A549 (cell line): ENCODE results near the gene NR3C1. TPM values are rescaled to one million over a fixed set of nuclear protein-coding genes. Genes with fewer than 3 reads are reported as not detected.

Experiments
- ATAC-seq, 2 experiments: fragments of 200-7000 bp in 1 of 2; fragments of >200 bp in 1 of 2; cut with Nextera tagmentation in 1 of 2; cut with Tn5 transposase in 1 of 2; 3 replicates each; pipeline versions ENCODE4 v1.8.0 to v1.9.1; 2018 to 2020; ENCODE audit warnings: mild to moderate bottlenecking in 1 of 2, moderate library complexity in 1 of 2
- CTCF ChIA-PET: fragments of 300-600 bp; sonication (Branson Sonifier 250); formaldehyde crosslinking; extraction: SDS; loops from one replicate; lab custom pipeline; 2021; ENCODE audit warnings: antibody characterized with exemption, inconsistent platforms; lab: Yijun Ruan, JAX
- POLR2A ChIA-PET: fragments of 350-600 bp; formaldehyde crosslinking; extraction: SDS; loops from one replicate; lab custom pipeline; 2021; ENCODE audit warnings: antibody characterized with exemption, inconsistent platforms; lab: Yijun Ruan, JAX
- DNase-seq, 2 experiments: peaks; one replicate each; pipeline versions ENCODE4 v3.0.0 to v3.0.0-alpha.2; 2011 to 2016; ENCODE audit warnings: low read depth in 1 of 2, low spot score in 1 of 2
- FAIRE-seq: peaks from 2 replicates; lab custom pipeline; 2011; peaks lifted over from hg19 to GRCh38; lab: Jason Lieb, UNC
- H3K27ac ChIP-seq, 2 experiments: fragments of >200 bp; sonication (Bioruptor Twin); formaldehyde crosslinking; 3 replicates each; pipeline ENCODE4 v1.5.1; 2016 to 2017
- H3K4me1 ChIP-seq: fragments of >200 bp; sonication (Bioruptor Twin); formaldehyde crosslinking; 3 replicates; pipeline ENCODE4 v1.6.1; 2016
- H3K4me2 ChIP-seq: fragments of >200 bp; sonication (Bioruptor Twin); formaldehyde crosslinking; 3 replicates; pipeline ENCODE4 v1.6.1; 2016
- H3K4me3 ChIP-seq: fragments of >200 bp; sonication (Bioruptor Twin); formaldehyde crosslinking; 3 replicates; pipeline ENCODE4 v1.5.1; 2016
- H3K9me3 ChIP-seq: fragments of >200 bp; sonication (Bioruptor Twin); formaldehyde crosslinking; 3 replicates; pipeline ENCODE4 v1.6.1; 2016
- ATOH8 ChIP-seq: fragments of 250-450 bp; sonication (Bioruptor Pico); IDR thresholded peaks from 2 replicates; pipeline ENCODE4 v1.5.0; 2020; ENCODE audit warnings: low read depth, mild to moderate bottlenecking, moderate library complexity
- BCL3 ChIP-seq: fragments of >200 bp; sonication (Bioruptor Twin); formaldehyde crosslinking; IDR thresholded peaks from 3 replicates; pipeline ENCODE4 v1.6.1; 2016
- BHLHE40 ChIP-seq: IDR thresholded peaks from 2 replicates; pipeline ENCODE4 v1.6.1; 2012; ENCODE audit warnings: low read depth, low read length, inconsistent platforms
- CHD2 ChIP-seq: fragments of 150-350 bp; IDR thresholded peaks from 2 replicates; pipeline ENCODE4 v1.6.1; 2014; ENCODE audit warnings: low read length; ENCODE audit not compliant: partially characterized antibody
- CHD4 ChIP-seq: fragments of 200-600 bp; sonication (generic); IDR thresholded peaks from 2 replicates; pipeline ENCODE4 v1.6.1; 2016; ENCODE audit warnings: antibody characterized with exemption, mild to moderate bottlenecking, borderline replicate concordance
- EHF ChIP-seq: fragments of 250-450 bp; sonication (Bioruptor Pico); IDR thresholded peaks from 2 replicates; pipeline ENCODE4 v1.5.0; 2020; ENCODE audit warnings: mild to moderate bottlenecking
- ESRRA ChIP-seq: fragments of 150-350 bp; IDR thresholded peaks from 2 replicates; pipeline ENCODE4 v1.6.1; 2014; ENCODE audit warnings: mild to moderate bottlenecking, low read length, borderline replicate concordance
- FOSL2 ChIP-seq, 2 experiments: fragments of 450-650 bp in 1 of 2; fragments of >200 bp in 1 of 2; sonication (Bioruptor Twin) in 1 of 2; formaldehyde crosslinking; IDR thresholded peaks; 2 replicates each; pipeline versions ENCODE4 v1.5.0 to v1.6.1; 2016 to 2020; ENCODE audit warnings: mild to moderate bottlenecking in 1 of 2, moderate library complexity in 1 of 2
- KDM5A ChIP-seq: fragments of 200-600 bp; sonication (generic); IDR thresholded peaks from 2 replicates; pipeline ENCODE4 v1.6.1; 2016; ENCODE audit warnings: antibody characterized with exemption, mild to moderate bottlenecking
- MAFK ChIP-seq: fragments of 450-650 bp; IDR thresholded peaks from 2 replicates; pipeline ENCODE4 v1.6.1; 2014; ENCODE audit not compliant: partially characterized antibody
- MYC ChIP-seq: IDR thresholded peaks from 2 replicates; pipeline ENCODE4 v1.6.1; 2012; ENCODE audit warnings: mild to moderate bottlenecking, inconsistent platforms, low read length, improper control_type of control experiment, borderline replicate concordance
- NFE2L2 ChIP-seq: fragments of 150-350 bp; conservative IDR thresholded peaks from 2 replicates; pipeline ENCODE4 v1.6.1; 2014; ENCODE audit warnings: low read length
- NR3C1 ChIP-seq: fragments of >200 bp; sonication (Bioruptor Twin); formaldehyde crosslinking; IDR thresholded peaks from 3 replicates; pipeline ENCODE4 v1.6.1; 2017
- PHF8 ChIP-seq: fragments of 200-600 bp; sonication (generic); IDR thresholded peaks from 2 replicates; pipeline ENCODE4 v1.6.1; 2016; ENCODE audit warnings: low read depth, mild to moderate bottlenecking, antibody characterized with exemption, moderate library complexity, borderline replicate concordance
- POLR2A ChIP-seq: IDR thresholded peaks from 2 replicates; pipeline ENCODE4 v1.6.1; 2012; ENCODE audit warnings: mild to moderate bottlenecking, low read length
- POLR2AphosphoS2 ChIP-seq: conservative IDR thresholded peaks from 2 replicates; pipeline ENCODE4 v1.6.1; 2012; ENCODE audit warnings: low read length, improper control_type of control experiment, inconsistent platforms
- REST ChIP-seq: fragments of 200-600 bp; sonication (generic); IDR thresholded peaks from 2 replicates; pipeline ENCODE4 v1.6.1; 2016; ENCODE audit warnings: antibody characterized with exemption, mild to moderate bottlenecking, moderate library complexity
- RFX5 ChIP-seq: fragments of 450-650 bp; IDR thresholded peaks from 2 replicates; pipeline ENCODE4 v1.7.1; 2014; ENCODE audit warnings: antibody characterized with exemption, mild to moderate bottlenecking, moderate library complexity
- RNF2 ChIP-seq: fragments of 200-600 bp; sonication (generic); IDR thresholded peaks from 2 replicates; pipeline ENCODE4 v1.6.1; 2016; ENCODE audit warnings: low read depth, mild to moderate bottlenecking, antibody characterized with exemption, moderate library complexity, borderline replicate concordance
- TFCP2L1 ChIP-seq: fragments of 250-450 bp; sonication (Bioruptor Pico); IDR thresholded peaks from 2 replicates; pipeline ENCODE4 v1.5.0; 2021; ENCODE audit warnings: mild to moderate bottlenecking
- TP53 ChIP-seq: fragments of 250-450 bp; sonication (Bioruptor Pico); IDR thresholded peaks from 2 replicates; pipeline ENCODE4 v1.5.0; 2021; ENCODE audit warnings: mild to moderate bottlenecking, moderate library complexity
- ZC3H11A ChIP-seq: fragments of 450-650 bp; IDR thresholded peaks from 2 replicates; pipeline ENCODE4 v1.6.1; 2014; ENCODE audit warnings: antibody characterized with exemption, mild to moderate bottlenecking
- ZFP36 ChIP-seq: fragments of 450-650 bp; IDR thresholded peaks from 2 replicates; pipeline ENCODE4 v1.6.1; 2014; ENCODE audit warnings: borderline replicate concordance; ENCODE audit not compliant: partially characterized antibody
- ZNF302 ChIP-seq: fragments of 250-450 bp; sonication (Bioruptor Pico); IDR thresholded peaks from 2 replicates; pipeline ENCODE4 v1.9.0; 2021; ENCODE audit warnings: inconsistent platforms, mild to moderate bottlenecking, moderate library complexity
- ZSCAN20 ChIP-seq: fragments of 250-450 bp; sonication (Bioruptor Pico); IDR thresholded peaks from 2 replicates; pipeline ENCODE4 v1.8.0; 2022; ENCODE audit warnings: mild to moderate bottlenecking, moderate library complexity
- WGBS: methylation state at CpG from one replicate; pipeline ENCODE4 v1.1.6; 2017; ENCODE audit errors: missing lambda C conversion rate; 5-methylcytosine and 5-hydroxymethylcytosine counted together
- polyA plus RNA-seq, 4 experiments: library from polyadenylated mRNA; depleted of rRNA in 3 of 4; stranded (reverse); fragments of >200 nt; fragmentation: RNase III in 1 of 4; extraction: RNeasy Plus Mini Kit Qiagen cat#74134 plus additional on column Dnase treatment in 1 of 4; gene quantifications; 2 replicates in 3 of 4; 3 replicates in 1 of 4; pipeline ENCODE4 v1.2.3, GENCODE V29; 2011 to 2017
- TF ChIP-seq, protein P1 (sequence below): IDR thresholded peaks from 2 replicates; pipeline ENCODE4 v1.6.1; 2012; ENCODE audit warnings: low read depth, borderline replicate concordance
- TF ChIP-seq, protein P2 (sequence below): IDR thresholded peaks from 2 replicates; pipeline ENCODE4 v1.6.1; 2012
- TF ChIP-seq, protein P3 (sequence below): IDR thresholded peaks from 2 replicates; pipeline ENCODE4 v1.6.1; 2012
- TF ChIP-seq, protein P4 (sequence below): fragments of 150-350 bp; IDR thresholded peaks from 2 replicates; pipeline ENCODE4 v1.6.1; 2014; ENCODE audit warnings: low read depth, mild to moderate bottlenecking, low read length
- TF ChIP-seq, protein P5 (sequence below): fragments of 450-650 bp; IDR thresholded peaks from 2 replicates; pipeline ENCODE4 v1.6.1; 2014; ENCODE audit warnings: antibody characterized with exemption

The NR3C1 gene
- polyA plus RNA-seq, 2 of the 4 experiments (the other 2 are of a cell fraction) = 46.5 to 73.0 TPM

- TF ChIP-seq RNF2 (no peak), NR3C1 (no peak), REST (no peak), ZC3H11A (no peak), ATOH8 (CRISPR knock-in tag) (no peak), TFCP2L1 (CRISPR knock-in tag) (no peak), POLR2AphosphoS2 (no peak), BHLHE40 (no peak), POLR2A (no peak), CHD4 (no peak), BCL3 (no peak), FOSL2 (IDR thresholded peaks at IDR 0.05) (no peak), FOSL2 (CRISPR knock-in tag; IDR thresholded peaks at IDR 0.05) (peak; percentile 88), CHD2 (no peak), PHF8 (no peak)
- TF ChIP-seq, protein P1, sequence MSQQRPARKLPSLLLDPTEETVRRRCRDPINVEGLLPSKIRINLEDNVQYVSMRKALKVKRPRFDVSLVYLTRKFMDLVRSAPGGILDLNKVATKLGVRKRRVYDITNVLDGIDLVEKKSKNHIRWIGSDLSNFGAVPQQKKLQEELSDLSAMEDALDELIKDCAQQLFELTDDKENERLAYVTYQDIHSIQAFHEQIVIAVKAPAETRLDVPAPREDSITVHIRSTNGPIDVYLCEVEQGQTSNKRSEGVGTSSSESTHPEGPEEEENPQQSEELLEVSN = no peak
- TF ChIP-seq, protein P2, sequence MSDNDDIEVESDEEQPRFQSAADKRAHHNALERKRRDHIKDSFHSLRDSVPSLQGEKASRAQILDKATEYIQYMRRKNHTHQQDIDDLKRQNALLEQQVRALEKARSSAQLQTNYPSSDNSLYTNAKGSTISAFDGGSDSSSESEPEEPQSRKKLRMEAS = peak; percentile 42; the same call in 1 of the 2 replicates
- TF ChIP-seq, protein P3, sequence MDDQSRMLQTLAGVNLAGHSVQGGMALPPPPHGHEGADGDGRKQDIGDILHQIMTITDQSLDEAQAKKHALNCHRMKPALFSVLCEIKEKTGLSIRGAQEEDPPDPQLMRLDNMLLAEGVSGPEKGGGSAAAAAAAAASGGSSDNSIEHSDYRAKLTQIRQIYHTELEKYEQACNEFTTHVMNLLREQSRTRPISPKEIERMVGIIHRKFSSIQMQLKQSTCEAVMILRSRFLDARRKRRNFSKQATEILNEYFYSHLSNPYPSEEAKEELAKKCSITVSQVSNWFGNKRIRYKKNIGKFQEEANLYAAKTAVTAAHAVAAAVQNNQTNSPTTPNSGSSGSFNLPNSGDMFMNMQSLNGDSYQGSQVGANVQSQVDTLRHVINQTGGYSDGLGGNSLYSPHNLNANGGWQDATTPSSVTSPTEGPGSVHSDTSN = no peak
- TF ChIP-seq, protein P4, sequence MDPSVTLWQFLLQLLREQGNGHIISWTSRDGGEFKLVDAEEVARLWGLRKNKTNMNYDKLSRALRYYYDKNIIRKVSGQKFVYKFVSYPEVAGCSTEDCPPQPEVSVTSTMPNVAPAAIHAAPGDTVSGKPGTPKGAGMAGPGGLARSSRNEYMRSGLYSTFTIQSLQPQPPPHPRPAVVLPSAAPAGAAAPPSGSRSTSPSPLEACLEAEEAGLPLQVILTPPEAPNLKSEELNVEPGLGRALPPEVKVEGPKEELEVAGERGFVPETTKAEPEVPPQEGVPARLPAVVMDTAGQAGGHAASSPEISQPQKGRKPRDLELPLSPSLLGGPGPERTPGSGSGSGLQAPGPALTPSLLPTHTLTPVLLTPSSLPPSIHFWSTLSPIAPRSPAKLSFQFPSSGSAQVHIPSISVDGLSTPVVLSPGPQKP = no peak
- TF ChIP-seq, all 56 proteins: peak for 7
Measured at GRCh38 chr5:143355710-143356109, 47.8 kb downstream of the NR3C1 start (continued).

GRCh38 chr5:143354025-143354424, 49.5 kb downstream of the NR3C1 start:
- no peak for ATAC-seq
- POLR2A ChIA-PET = no interaction called here
- H3K9me3 ChIP-seq = no peaks in the 10 kb centered on the region
- no peak overlapping the region for H3K4me3 ChIP-seq
- FAIRE-seq = no peak
- H3K27ac ChIP-seq = peak overlapping the region; percentile 22 to 73; a peak in 4 of 6 replicates
- peak overlapping the region; percentile 84 for H3K4me2 ChIP-seq
- CTCF ChIA-PET = interaction anchor here (0.8 to 1.3 kb wide), 5 partner anchors 135 to 474 kb away, joined by 3 to 4 read pairs (median 3); no protein-coding TSS in a partner anchor
- DNase-seq = no peak
- peaks cover 98% of the 10 kb centered on the region for H3K4me1 ChIP-seq
- WGBS = 79% methylated on average over 3 of the region's 3 CpGs
- TF ChIP-seq TFCP2L1 (CRISPR knock-in tag) (no peak), ZSCAN20 (CRISPR knock-in tag) (no peak), NFE2L2 (no peak), ZC3H11A (no peak), ESRRA (no peak), TP53 (CRISPR knock-in tag) (no peak), MYC (no peak), ZNF302 (CRISPR knock-in tag) (no peak), ZFP36 (no peak), EHF (CRISPR knock-in tag) (no peak), CHD2 (no peak), RFX5 (no peak), MAFK (no peak), KDM5A (no peak)
- TF ChIP-seq, protein P2 = no peak
- TF ChIP-seq, protein P5, sequence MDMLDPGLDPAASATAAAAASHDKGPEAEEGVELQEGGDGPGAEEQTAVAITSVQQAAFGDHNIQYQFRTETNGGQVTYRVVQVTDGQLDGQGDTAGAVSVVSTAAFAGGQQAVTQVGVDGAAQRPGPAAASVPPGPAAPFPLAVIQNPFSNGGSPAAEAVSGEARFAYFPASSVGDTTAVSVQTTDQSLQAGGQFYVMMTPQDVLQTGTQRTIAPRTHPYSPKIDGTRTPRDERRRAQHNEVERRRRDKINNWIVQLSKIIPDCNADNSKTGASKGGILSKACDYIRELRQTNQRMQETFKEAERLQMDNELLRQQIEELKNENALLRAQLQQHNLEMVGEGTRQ = no peak
